ENCODE measurements around the gene ZC3H14.
A peak's percentile ranks its signal among the peaks of the same experiment; 100 is the strongest.

ZC3H14 gene

GRCh38 chr14:88551094-88551870, 11.6 kb upstream of the ZC3H14 start:
- peak; percentile 15 for DNase-seq (ENCODE audit: low read depth)

DNA sequence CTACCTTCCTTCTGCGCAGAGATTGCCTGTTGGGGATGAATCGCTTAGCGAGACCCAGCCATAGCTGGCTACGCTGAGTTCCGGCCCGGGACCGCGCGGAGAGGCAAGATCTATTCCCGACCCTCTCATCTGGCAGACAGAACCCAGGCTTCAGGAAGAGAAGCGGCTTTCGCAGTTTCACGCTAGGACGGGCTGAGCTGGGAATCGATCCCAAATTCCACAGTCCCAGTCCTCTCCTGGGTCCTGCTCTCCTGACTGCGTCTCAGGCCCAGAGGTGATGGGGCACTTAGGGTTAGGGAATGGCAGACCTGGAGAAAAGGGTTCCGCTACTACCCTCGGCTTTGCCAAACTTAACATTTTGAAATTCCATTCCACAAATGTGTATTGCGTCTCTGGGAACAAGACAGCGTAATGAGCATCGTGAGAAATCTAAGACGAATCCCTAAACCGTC, 10.8 kb upstream of the ZC3H14 start:
- no peak for DNase-seq (ENCODE audit: low read depth)

- DNase-seq (ENCODE audit: low read depth) = no peak
Observed at GRCh38 chr14:88552876-88553275, 10.0 kb upstream of the ZC3H14 start.

GRCh38 chr14:88553886-88554456, 8.9 kb upstream of the ZC3H14 start:
- no peak for DNase-seq (ENCODE audit: low read depth)

DNA sequence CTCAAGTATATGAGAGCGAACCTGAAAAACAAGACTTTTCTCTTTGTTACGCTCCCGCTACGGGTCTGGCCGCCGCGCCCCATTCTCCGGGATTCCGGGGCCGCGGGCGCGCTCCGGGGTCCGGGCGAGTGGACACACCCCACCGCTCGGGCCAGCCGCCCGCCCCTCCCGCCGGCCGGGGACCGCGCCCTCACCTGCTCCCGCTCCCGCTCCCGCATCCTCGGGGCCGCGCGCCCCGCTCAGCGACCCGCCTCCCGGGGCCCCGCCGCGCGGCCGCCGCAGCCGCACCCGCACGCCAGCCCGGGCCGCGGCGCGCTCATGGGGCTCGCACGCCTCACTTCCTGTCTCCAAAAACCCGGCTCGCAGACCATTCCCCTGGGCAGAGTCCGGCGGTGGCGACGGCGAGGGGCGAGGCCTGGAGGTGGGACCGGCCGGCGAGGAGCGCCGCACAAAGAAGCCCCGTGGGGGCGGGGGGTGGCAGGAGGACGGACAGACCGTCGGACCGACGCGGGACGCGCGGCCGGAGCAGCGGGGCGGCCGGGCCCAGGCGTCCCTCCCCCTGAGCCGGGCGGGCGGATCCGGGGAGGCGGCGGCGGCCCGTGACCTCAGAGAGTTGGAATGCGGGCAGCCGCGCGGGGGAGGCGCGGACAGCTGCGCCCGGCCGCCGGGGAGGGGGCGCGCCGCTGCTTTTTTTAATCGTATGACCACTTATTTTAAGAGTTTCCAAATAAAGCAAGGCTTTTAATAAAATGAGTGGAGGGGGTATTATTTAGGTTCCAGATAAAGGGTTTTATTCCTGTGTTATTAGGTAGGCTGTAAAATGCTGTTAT, 8.2 kb upstream of the ZC3H14 start, which contains the start of gene PTPN21:
TSS of gene PTPN21 (minus strand) at position 551 of the 830 bp plus-strand sequence. CDS start 4,590 bp downstream, outside the sequence.
- DNase-seq (ENCODE audit: low read depth) = no peak

DNA sequence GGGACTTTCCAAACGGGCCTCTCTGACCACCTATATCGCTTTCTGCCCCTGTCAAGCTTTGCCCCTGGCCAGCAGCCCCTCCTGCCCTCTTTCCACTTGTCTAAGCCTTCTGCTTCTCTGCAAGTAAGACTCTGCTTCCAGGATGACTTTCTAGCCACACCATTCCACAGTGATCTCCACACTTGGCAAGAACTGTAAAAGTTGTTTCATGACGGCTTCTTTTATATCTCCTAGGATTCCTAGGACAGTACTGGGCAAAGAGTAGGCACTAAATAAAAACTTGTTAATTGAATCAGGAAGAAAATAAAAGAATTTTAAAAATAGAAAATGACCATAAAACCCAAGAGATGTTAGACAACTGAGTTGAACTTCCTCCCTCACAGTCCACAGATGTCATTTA, 6.3 kb upstream of the ZC3H14 start:
- DNase-seq (ENCODE audit: low read depth) = no peak

- DNase-seq (ENCODE audit: low read depth) = no peak
Observed at GRCh38 chr14:88559852-88560251, 3.0 kb upstream of the ZC3H14 start.

DNA sequence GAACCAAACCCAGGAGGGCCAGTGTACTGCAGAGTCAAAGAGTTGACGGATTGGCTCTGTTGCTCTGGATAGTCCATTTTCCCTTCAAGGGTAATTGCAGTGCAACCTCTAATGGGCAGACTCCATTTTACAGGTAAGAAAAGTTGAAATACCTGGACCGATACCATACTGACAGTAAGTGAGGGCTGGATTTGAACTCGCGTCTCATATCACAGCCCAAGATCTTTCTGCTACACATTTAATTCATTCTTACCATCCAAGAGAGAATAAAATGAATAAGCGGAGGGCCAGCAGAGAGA, 356 bp upstream of the ZC3H14 start:
- no peak for DNase-seq (ENCODE audit: low read depth)

DNA sequence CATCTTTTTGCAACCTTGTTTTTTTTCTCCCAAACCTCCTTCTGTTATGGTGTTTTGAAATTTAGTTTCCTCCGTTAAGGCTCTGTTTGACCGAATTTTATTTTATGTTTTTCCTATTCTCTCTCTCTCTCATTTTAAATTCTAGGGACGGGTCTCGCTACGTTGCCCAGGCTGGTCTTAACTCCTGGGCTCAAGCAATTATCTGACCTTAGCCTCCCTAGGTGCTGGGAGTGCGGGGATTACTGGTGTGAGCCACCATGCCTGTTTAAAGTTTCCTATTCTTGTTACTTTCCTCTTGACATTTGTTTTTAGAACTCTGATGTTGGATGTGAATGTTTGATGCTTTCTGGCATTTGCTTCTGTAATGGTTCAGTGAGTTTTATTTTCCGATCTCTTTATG, 1.0 kb downstream of the ZC3H14 start:
- DNase-seq (ENCODE audit: low read depth) = no peak

DNA sequence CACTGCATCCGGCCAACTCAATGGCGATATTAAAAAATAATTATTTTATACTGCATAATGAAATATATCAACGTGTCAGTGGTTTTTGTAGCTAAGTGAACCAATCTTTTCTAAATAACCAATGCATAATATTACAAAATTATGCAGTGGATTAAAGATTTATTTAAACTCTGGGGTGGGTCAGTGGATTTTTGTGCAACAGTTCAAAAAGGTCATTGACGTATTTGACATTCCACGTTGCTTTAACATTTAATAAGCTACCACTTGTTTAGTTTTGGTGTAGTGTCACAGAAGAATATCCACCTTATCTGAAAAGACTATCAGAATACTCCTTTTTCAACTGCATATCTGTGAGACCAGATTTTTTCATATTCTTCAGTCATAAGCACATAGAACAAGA, 2.6 kb downstream of the ZC3H14 start:
- no peak for DNase-seq (ENCODE audit: low read depth)

DNA sequence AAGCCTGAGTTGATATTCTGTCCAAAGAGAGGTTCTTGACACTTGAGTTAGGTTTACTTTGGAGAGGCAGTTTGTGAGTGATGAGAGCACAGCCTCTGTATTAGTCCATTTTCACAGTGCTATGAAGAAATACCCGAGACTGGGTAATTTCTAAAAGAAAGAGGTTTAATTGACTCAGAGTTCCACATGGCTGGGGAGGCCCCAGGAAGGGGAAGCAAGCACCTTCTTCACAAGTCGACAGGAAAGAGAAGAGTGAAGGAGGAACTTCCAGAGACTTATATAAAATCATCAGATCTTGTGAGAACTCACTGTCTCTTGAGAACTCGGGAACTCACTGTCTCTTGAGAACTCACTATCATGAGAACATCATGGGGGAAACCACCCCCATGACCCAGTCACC, 5.4 kb downstream of the ZC3H14 start:
- DNase-seq (ENCODE audit: low read depth) = no peak

GRCh38 chr14:88572117-88572516, 9.3 kb downstream of the ZC3H14 start:
- DNase-seq (ENCODE audit: low read depth) = no peak

- DNase-seq (ENCODE audit: low read depth) = no peak
Observed at GRCh38 chr14:88576222-88576621, 13.4 kb downstream of the ZC3H14 start.

GRCh38 chr14:88584451-88584850, 21.6 kb downstream of the ZC3H14 start:
- DNase-seq (ENCODE audit: low read depth) = no peak

GRCh38 chr14:88588081-88588480, 25.2 kb downstream of the ZC3H14 start:
- DNase-seq (ENCODE audit: low read depth) = no peak

DNA sequence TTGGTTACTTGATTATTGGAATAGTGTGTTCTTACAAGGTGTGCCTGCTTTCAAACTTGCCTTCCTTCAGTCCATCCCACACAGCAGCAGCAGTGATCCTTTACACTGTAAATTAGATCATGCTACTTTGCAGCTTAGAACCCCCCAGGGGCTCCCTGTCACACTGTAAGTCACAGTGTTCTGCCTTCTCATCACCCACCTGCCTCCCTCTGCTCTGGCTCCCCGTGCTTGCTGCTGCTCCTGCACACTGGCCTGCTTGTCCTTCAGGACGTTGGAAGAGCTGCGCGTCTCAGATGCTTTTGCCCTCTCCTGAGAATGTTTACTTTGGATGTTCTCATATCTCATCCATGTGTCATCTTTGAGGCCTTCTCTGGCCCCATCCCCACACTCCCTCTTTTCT, 27.3 kb downstream of the ZC3H14 start:
- no peak for DNase-seq (ENCODE audit: low read depth)

DNA sequence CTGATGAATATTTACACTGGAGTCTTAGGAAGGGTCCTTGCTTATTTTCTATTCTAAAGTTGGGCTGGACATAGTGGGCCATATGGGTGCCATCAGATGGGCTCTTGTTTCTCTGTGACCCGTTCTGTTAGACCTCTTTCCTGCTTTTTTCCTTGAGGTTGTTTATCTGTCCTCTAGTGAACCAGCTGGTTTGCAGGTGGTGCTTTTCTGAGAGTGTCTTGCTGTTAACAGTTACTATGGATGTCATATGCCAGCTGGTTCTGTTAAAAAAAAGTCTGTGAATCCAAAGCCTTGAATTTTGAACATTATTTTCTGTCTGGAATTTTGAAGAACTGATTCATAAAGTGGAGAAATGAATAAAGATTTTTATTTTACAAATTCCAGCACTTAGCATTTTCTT, 29.2 kb downstream of the ZC3H14 start:
- DNase-seq (ENCODE audit: low read depth) = no peak

GRCh38 chr14:88597038-88597437, 34.2 kb downstream of the ZC3H14 start:
- no peak for DNase-seq (ENCODE audit: low read depth)

DNA sequence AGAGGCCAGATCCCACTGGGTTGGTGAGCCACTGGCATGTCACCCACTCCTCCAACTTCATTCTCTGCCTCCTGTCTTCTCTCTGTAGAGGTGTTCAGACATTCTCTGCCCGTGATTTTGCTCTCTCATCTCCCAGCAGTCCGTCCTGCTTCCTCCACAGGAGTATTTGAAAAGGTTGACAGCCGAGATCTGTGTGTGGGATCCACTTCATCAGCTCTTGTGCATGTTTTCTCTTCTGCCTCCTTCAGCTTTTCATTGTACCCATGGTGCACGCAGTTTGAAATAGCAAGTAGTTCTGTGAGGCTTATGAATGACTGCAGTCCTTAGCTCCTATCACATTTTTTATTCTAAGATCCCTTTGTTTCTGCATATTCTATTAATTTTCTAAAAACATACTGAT, 34.8 kb downstream of the ZC3H14 start:
- DNase-seq (ENCODE audit: low read depth) = no peak

- DNase-seq (ENCODE audit: low read depth) = no peak
Observed at GRCh38 chr14:88598097-88598675, 35.3 kb downstream of the ZC3H14 start.

GRCh38 chr14:88599326-88599725, 36.5 kb downstream of the ZC3H14 start:
- DNase-seq (ENCODE audit: low read depth) = no peak

DNA sequence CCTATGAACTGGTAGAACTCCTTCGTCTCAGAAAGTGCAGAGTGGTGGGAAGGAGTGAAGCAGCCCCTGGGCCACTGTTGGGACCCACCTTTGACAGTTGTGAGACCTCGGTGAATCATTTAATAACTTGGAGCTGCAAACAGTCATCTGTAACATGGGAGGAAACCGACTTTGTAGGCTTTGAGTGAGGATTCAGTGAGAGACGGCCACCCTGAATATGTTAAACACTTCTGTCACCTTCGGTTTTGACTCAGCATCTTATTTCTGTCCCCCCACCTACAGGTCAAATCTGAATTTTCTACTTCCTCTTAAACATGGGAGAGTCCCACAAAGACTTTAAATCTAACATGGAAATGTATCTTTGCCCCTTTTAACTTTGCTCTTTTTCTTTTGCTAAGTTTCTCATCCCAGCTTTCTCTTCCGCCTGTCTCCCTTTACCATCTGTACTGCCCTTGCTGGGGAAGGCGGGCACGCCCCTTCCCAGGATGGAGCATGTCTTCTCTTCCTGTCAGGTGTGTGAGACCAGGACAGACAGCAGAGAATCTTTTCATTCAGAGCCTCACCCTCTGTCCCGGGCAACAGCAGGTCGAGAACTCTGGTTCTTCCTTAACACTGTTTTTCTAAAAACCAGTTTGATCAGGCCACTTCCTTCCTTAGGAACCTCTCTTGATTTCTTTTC, 37.1 kb downstream of the ZC3H14 start:
- DNase-seq (ENCODE audit: low read depth) = no peak

Measured in stimulated activated CD8-positive, alpha-beta memory T cell treated with anti-CD3 and anti-CD28 coated beads, Interleukin-12 subunit alpha, Interleukin-12 subunit beta, amount 100 ng/mL, for 1 hour (primary cell).